GM12878 (cell line): ENCODE measurements around the gene IL1RAP. TPM values are rescaled to one million over a fixed set of nuclear protein-coding genes. Genes with fewer than 3 reads are reported as not detected.

ENCODE experiments used
- ATAC-seq: fragments of 200-7000 bp; cut with Tn5 transposase; 3 replicates; pipeline ENCODE4 v1.9.1; 2020; ENCODE audit warnings: mild to moderate bottlenecking, moderate library complexity
- BruUV-seq: library from RNA; stranded (reverse); fragments of 400-500 nt; replicated peaks from 2 replicates; lab custom pipeline; 2021; lab: Mats Ljungman, UMichigan
- CTCF ChIA-PET: fragments of 300-600 bp; sonication (Branson Sonifier 250); formaldehyde crosslinking; extraction: SDS; loops from one replicate; lab custom pipeline; 2021; ENCODE audit warnings: inconsistent platforms; lab: Yijun Ruan, JAX
- POLR2A ChIA-PET: fragments of 350-600 bp; formaldehyde crosslinking; extraction: SDS; loops from one replicate; lab custom pipeline; 2021; ENCODE audit warnings: inconsistent platforms; lab: Charles Lee
- RAD21 ChIA-PET: fragments of 300-600 bp; sonication (Branson Sonifier 250); formaldehyde crosslinking; loops from one replicate; lab custom pipeline; 2023; ENCODE audit warnings: antibody characterized with exemption; ENCODE audit not compliant: unreplicated experiment; lab: Charles Lee
- SMC1A ChIA-PET: fragments of 300-600 bp; sonication (Branson Sonifier 250); formaldehyde crosslinking; loops from one replicate; lab custom pipeline; 2023; ENCODE audit not compliant: unreplicated experiment, uncharacterized antibody; lab: Charles Lee
- DNase-seq: peaks from one replicate; pipeline ENCODE4 v3.0.0-alpha.2; 2011; ENCODE audit warnings: low read depth, low spot score
- FAIRE-seq: peaks from 3 replicates; lab custom pipeline; 2011; peaks lifted over from hg19 to GRCh38; lab: Jason Lieb, UNC
- H2AFZ ChIP-seq: 2 replicates; pipeline ENCODE4 v1.6.0; 2011; ENCODE audit warnings: low read depth, low read length, control low read depth; ENCODE audit not compliant: control insufficient read depth
- H3K27ac ChIP-seq: 2 replicates; pipeline ENCODE4 v1.5.1; 2011; ENCODE audit warnings: control low read depth; ENCODE audit not compliant: control insufficient read depth, insufficient read depth
- H3K27me3 ChIP-seq, 2 experiments: replicated peaks in 1 of 2; 2 replicates each; pipeline versions ENCODE4 v1.6.0 to v1.6.1; 2011; ENCODE audit warnings: low read length in 1 of 2; ENCODE audit not compliant: control insufficient read depth in 2 of 2, insufficient read depth in 2 of 2
- H3K36me3 ChIP-seq, 2 experiments: 2 replicates each; pipeline ENCODE4 v1.5.1; 2011; ENCODE audit warnings: low read length in 1 of 2; ENCODE audit not compliant: control insufficient read depth in 2 of 2, insufficient read depth in 2 of 2
- H3K4me1 ChIP-seq: 2 replicates; pipeline ENCODE4 v1.6.1; 2011; ENCODE audit warnings: mild to moderate bottlenecking, low read length, moderate library complexity, mixed read lengths; ENCODE audit not compliant: control insufficient read depth, insufficient read depth
- H3K4me2 ChIP-seq: 2 replicates; pipeline ENCODE4 v1.6.0; 2011; ENCODE audit warnings: control low read depth; ENCODE audit not compliant: control insufficient read depth, insufficient read depth
- H3K4me3 ChIP-seq: fragments of 200-600 bp; sonication (generic); 2 replicates; pipeline ENCODE4 v1.5.1; 2016
- H3K79me2 ChIP-seq: 2 replicates; pipeline ENCODE4 v1.6.0; 2011; ENCODE audit warnings: low read length; ENCODE audit not compliant: control insufficient read depth, insufficient read depth
- H3K9ac ChIP-seq: 2 replicates; pipeline ENCODE4 v1.8.0; 2011; ENCODE audit warnings: low read length, control low read depth, mixed read lengths; ENCODE audit not compliant: control insufficient read depth, insufficient read depth
- H3K9me3 ChIP-seq: replicated peaks from 3 replicates; pipeline ENCODE4 v1.5.1; 2011; ENCODE audit warnings: mild to moderate bottlenecking, low read length; ENCODE audit not compliant: control insufficient read depth, insufficient read depth
- H4K20me1 ChIP-seq: 2 replicates; pipeline ENCODE4 v1.6.0; 2011; ENCODE audit not compliant: control insufficient read depth, insufficient read depth
- BMI1 ChIP-seq: fragments of 450-650 bp; IDR thresholded peaks from 2 replicates; pipeline ENCODE4 v1.6.1; 2016; ENCODE audit warnings: mild to moderate bottlenecking, moderate library complexity, borderline replicate concordance
- FOXK2 ChIP-seq: fragments of 450-650 bp; IDR thresholded peaks from 2 replicates; pipeline ENCODE4 v1.6.1; 2017; ENCODE audit warnings: mild to moderate bottlenecking, moderate library complexity
- FOXM1 ChIP-seq: IDR thresholded peaks from 2 replicates; pipeline ENCODE4 v1.6.1; 2012; ENCODE audit warnings: low read depth, mild to moderate bottlenecking, inconsistent platforms, low read length, moderate library complexity
- HDAC6 ChIP-seq: fragments of 200-600 bp; sonication (generic); IDR thresholded peaks from one replicate; pipeline ENCODE4 v1.8.0; 2017; ENCODE audit warnings: antibody characterized with exemption; ENCODE audit not compliant: unreplicated experiment
- LARP7 ChIP-seq: fragments of 450-650 bp; IDR thresholded peaks from 2 replicates; pipeline ENCODE4 v1.6.1; 2017; ENCODE audit warnings: mild to moderate bottlenecking
- RB1 ChIP-seq: fragments of 450-650 bp; formaldehyde crosslinking; IDR thresholded peaks from 2 replicates; pipeline ENCODE4 v1.6.1; 2017; ENCODE audit warnings: mild to moderate bottlenecking, borderline replicate concordance
- RELA ChIP-seq: fragments of 450-650 bp; IDR thresholded peaks from 2 replicates; pipeline ENCODE4 v1.8.0; 2014; ENCODE audit warnings: borderline replicate concordance; ENCODE audit not compliant: partially characterized antibody
- SUPT20H ChIP-seq: IDR thresholded peaks from 2 replicates; pipeline ENCODE4 v1.6.1; 2011; ENCODE audit warnings: low read depth, mild to moderate bottlenecking, low read length, moderate library complexity, borderline replicate concordance; ENCODE audit not compliant: control insufficient read depth
- TBL1XR1 ChIP-seq: IDR thresholded peaks from 2 replicates; pipeline ENCODE4 v1.6.1; 2012; ENCODE audit warnings: low read depth, low read length, improper control_type of control experiment
- TCF7 ChIP-seq: IDR thresholded peaks from 2 replicates; pipeline ENCODE4 v1.6.1; 2014; ENCODE audit warnings: antibody characterized with exemption, borderline replicate concordance
- WRNIP1 ChIP-seq: IDR thresholded peaks from 2 replicates; pipeline ENCODE4 v1.6.1; 2011; ENCODE audit warnings: low read depth, low read length, improper control_type of control experiment, borderline replicate concordance
- ZNF274 ChIP-seq: IDR thresholded peaks from one replicate; pipeline ENCODE4 v1.8.0; 2011; ENCODE audit not compliant: insufficient read length, insufficient read depth
- WGBS: methylation state at CpG from one replicate; pipeline ENCODE4 v1.1.6; 2016; ENCODE audit warnings: low lambda C conversion rate; ENCODE audit not compliant: insufficient replicate concordance, insufficient coverage; ENCODE audit errors: missing lambda C conversion rate; 5-methylcytosine and 5-hydroxymethylcytosine counted together
- in situ Hi-C: fragments of 300-500 bp; cut with MboI; formaldehyde crosslinking; loops from 9 replicates; pipeline ENCODE4 v1.14.3; 2018; ENCODE audit warnings: mixed read lengths
- intact Hi-C: fragments of 100-400 bp; cut with micrococcal nuclease; formaldehyde crosslinking; loops from one replicate; pipeline ENCODE4 v1.14.2; 2022; ENCODE audit not compliant: unreplicated experiment
- polyA plus RNA-seq, 11 experiments: library from polyadenylated mRNA; depleted of rRNA in 4 of 11; unstranded in 6 of 11; stranded (reverse) in 5 of 11; fragments of >200 nt; fragmentation: Nextera tagmentation in 4 of 11; fragmentation: Illumina TruSeq in 1 of 11; extraction: Ambion mirVana in 4 of 11; extraction: Trizol in 1 of 11; gene quantifications; 1 replicate in 1 of 11; 2 replicates in 10 of 11; pipeline versions ENCODE4 v1.2.1 to v1.2.3, GENCODE V29; 2011 to 2016; ENCODE audit warnings: inconsistent platforms in 2 of 11, missing spikeins in 2 of 11, low read depth in 1 of 11
- total RNA-seq, 4 experiments: library from RNA; depleted of rRNA in 3 of 4; stranded (reverse); fragments of >200 nt in 3 of 4; fragmentation: Illumina TruSeq in 1 of 4; extraction: Trizol in 1 of 4; gene quantifications; 2 replicates each; pipeline versions ENCODE4 v1.2.1 to v1.2.3, GENCODE V29; 2013 to 2021
- TF ChIP-seq, protein P1 (sequence below): fragments of 450-650 bp; IDR thresholded peaks from 2 replicates; pipeline ENCODE4 v1.6.1; 2017; ENCODE audit warnings: borderline replicate concordance
- TF ChIP-seq, protein P2 (sequence below): fragments of 450-650 bp; formaldehyde crosslinking; IDR thresholded peaks from 2 replicates; pipeline ENCODE4 v1.4.0; 2020; ENCODE audit warnings: mild to moderate bottlenecking, moderate library complexity

IL1RAP gene
- total and polyA plus RNA-seq, 10 of the 15 experiments (the other 5 are each of a cell fraction or from before 2014, with no cell fraction given): 0.17 to 1.0 (median 0.44) TPM; not detected in 1

DNA sequence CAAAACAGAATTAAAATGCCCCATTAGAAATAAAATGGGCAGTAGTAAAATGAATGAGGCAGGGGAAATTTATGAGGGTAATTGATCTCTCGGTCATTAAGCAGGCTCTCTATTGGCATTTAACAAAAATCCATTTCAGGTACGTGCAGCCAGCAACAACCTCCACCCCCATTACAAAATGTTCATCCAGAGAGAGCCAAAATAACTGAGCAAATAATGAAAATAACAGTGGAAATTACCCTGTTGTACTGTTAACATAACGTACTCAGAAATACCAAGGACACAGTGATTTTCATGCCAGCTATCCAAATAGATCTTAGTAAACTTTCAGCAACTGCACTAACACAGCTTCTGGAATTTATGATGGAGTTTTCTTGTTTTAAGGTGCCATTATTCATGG lies 127.7 kb downstream of the IL1RAP start:
- in situ Hi-C loops (no loop called here), intact Hi-C loops (no loop called here)
- SMC1A ChIA-PET: no interaction called here
- Histone ChIP-seq H3K79me2 (no peaks in the 10 kb centered on the region), H2AFZ (no peak overlapping the region), H3K4me2 (no peak overlapping the region), H4K20me1 (no peaks in the 10 kb centered on the region), H3K27me3 (no peaks in the 10 kb centered on the region), H3K9ac (no peak overlapping the region), H3K36me3 (no peaks in the 10 kb centered on the region), H3K4me1 (no peaks in the 10 kb centered on the region), H3K4me3 (no peak overlapping the region), H3K27ac (no peak overlapping the region), H3K9me3 (no peaks in the 10 kb centered on the region)
- CTCF ChIA-PET: interaction anchor here (0.8 to 1.7 kb wide), 3 partner anchors 9 to 59 kb away, joined by 3 to 4 read pairs (median 3); no protein-coding TSS in a partner anchor
- ATAC-seq (no peak), FAIRE-seq (no peak), DNase-seq (no peak)
- BruUV-seq: no TSS peak
- POLR2A ChIA-PET: no interaction called here
- WGBS: 22% methylated on average over 3 of the region's 3 CpGs
- RAD21 ChIA-PET: no interaction called here
- no peak for TF ChIP-seq TCF7
- TF ChIP-seq ZNF274: no peak
- TF ChIP-seq FOXM1: no peak
- no peak for TF ChIP-seq RELA

DNA sequence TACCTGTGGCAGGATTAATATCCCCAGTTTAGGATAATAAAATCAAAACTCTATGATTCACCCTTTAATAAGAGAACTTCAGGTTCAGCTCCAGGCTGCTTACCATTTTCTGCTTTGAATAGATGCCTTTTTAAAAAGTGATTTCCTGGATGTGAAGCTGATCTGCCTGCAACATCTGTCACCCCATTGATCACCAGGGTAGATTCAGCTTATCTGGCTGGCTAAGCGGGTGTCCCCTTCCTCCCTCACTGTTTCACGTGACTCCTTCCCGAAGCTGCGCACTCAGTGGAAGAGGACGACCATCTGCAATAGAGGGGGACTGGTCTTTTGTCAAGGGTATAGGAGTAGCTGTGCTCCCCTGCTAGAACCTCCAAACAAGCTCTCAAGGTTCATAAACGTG lies 128.1 kb downstream of the IL1RAP start:
- SMC1A ChIA-PET: no interaction called here
- in situ Hi-C loops: no loop called here
- Histone ChIP-seq H3K9ac (no peak overlapping the region), H3K79me2 (no peaks in the 10 kb centered on the region), H3K36me3 (no peaks in the 10 kb centered on the region), H3K27me3 (no peaks in the 10 kb centered on the region), H3K4me1 (no peaks in the 10 kb centered on the region), H3K4me3 (no peak overlapping the region), H4K20me1 (no peaks in the 10 kb centered on the region), H3K4me2 (no peak overlapping the region), H2AFZ (no peak overlapping the region), H3K27ac (no peak overlapping the region), H3K9me3 (no peaks in the 10 kb centered on the region)
- CTCF ChIA-PET: interaction anchor here (0.8 to 1.7 kb wide), 3 partner anchors 8 to 58 kb away, joined by 3 to 4 read pairs (median 3); no protein-coding TSS in a partner anchor
- FAIRE-seq (no peak), DNase-seq (no peak), ATAC-seq (no peak)
- 59% methylated on average over 6 of the region's 6 CpGs for WGBS
- POLR2A ChIA-PET: no interaction called here
- no TSS peak for BruUV-seq
- RAD21 ChIA-PET: no interaction called here
- intact Hi-C loops: no loop called here
- no peak for TF ChIP-seq SUPT20H
- no peak for TF ChIP-seq HDAC6
- no peak for TF ChIP-seq WRNIP1
- no peak for TF ChIP-seq TBL1XR1
- TF ChIP-seq FOXK2: no peak
- TF ChIP-seq, protein P1, sequence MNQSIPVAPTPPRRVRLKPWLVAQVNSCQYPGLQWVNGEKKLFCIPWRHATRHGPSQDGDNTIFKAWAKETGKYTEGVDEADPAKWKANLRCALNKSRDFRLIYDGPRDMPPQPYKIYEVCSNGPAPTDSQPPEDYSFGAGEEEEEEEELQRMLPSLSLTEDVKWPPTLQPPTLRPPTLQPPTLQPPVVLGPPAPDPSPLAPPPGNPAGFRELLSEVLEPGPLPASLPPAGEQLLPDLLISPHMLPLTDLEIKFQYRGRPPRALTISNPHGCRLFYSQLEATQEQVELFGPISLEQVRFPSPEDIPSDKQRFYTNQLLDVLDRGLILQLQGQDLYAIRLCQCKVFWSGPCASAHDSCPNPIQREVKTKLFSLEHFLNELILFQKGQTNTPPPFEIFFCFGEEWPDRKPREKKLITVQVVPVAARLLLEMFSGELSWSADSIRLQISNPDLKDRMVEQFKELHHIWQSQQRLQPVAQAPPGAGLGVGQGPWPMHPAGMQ: no peak
- no peak for TF ChIP-seq LARP7
- TF ChIP-seq, protein P2, sequence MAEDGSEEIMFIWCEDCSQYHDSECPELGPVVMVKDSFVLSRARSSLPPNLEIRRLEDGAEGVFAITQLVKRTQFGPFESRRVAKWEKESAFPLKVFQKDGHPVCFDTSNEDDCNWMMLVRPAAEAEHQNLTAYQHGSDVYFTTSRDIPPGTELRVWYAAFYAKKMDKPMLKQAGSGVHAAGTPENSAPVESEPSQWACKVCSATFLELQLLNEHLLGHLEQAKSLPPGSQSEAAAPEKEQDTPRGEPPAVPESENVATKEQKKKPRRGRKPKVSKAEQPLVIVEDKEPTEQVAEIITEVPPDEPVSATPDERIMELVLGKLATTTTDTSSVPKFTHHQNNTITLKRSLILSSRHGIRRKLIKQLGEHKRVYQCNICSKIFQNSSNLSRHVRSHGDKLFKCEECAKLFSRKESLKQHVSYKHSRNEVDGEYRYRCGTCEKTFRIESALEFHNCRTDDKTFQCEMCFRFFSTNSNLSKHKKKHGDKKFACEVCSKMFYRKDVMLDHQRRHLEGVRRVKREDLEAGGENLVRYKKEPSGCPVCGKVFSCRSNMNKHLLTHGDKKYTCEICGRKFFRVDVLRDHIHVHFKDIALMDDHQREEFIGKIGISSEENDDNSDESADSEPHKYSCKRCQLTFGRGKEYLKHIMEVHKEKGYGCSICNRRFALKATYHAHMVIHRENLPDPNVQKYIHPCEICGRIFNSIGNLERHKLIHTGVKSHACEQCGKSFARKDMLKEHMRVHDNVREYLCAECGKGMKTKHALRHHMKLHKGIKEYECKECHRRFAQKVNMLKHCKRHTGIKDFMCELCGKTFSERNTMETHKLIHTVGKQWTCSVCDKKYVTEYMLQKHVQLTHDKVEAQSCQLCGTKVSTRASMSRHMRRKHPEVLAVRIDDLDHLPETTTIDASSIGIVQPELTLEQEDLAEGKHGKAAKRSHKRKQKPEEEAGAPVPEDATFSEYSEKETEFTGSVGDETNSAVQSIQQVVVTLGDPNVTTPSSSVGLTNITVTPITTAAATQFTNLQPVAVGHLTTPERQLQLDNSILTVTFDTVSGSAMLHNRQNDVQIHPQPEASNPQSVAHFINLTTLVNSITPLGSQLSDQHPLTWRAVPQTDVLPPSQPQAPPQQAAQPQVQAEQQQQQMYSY (CRISPR knock-in tag): no peak
- no peak for TF ChIP-seq BMI1
- TF ChIP-seq RB1: no peak
